HepG2 (cell line): ENCODE measurements around the gene DHRS1. TPM values are rescaled to one million over a fixed set of nuclear protein-coding genes. Genes with fewer than 3 reads are reported as not detected.
A peak's percentile ranks its signal among the peaks of the same experiment; 100 is the strongest.

Experiments
- ADNP ChIP-seq: sonication (generic); formaldehyde crosslinking; IDR thresholded peaks from 2 replicates; pipeline ENCODE4 v1.4.0; 2020; ENCODE audit warnings: missing genetic modification reagents
- ARHGAP35 ChIP-seq: sonication (generic); formaldehyde crosslinking; IDR thresholded peaks from 2 replicates; pipeline ENCODE4 v1.9.0; 2022; ENCODE audit warnings: mild to moderate bottlenecking, inconsistent platforms, moderate library complexity, missing genetic modification reagents, borderline replicate concordance
- ATF5 ChIP-seq: sonication (generic); formaldehyde crosslinking; IDR thresholded peaks from 2 replicates; pipeline ENCODE4 v1.4.0; 2020; ENCODE audit warnings: mild to moderate bottlenecking, low read depth, missing genetic modification reagents
- ATM ChIP-seq: fragments of 450-650 bp; IDR thresholded peaks from 2 replicates; pipeline ENCODE4 v1.7.1; 2017; ENCODE audit warnings: mild to moderate bottlenecking, borderline replicate concordance
- CREB3 ChIP-seq: sonication (generic); formaldehyde crosslinking; IDR thresholded peaks from 2 replicates; pipeline ENCODE4 v1.5.0; 2020; ENCODE audit warnings: missing genetic modification reagents
- E2F5 ChIP-seq: sonication (generic); formaldehyde crosslinking; conservative IDR thresholded peaks from 2 replicates; pipeline ENCODE4 v1.4.0; 2020; ENCODE audit warnings: missing genetic modification reagents
- GZF1 ChIP-seq: sonication (generic); formaldehyde crosslinking; IDR thresholded peaks from 2 replicates; pipeline ENCODE4 v1.5.1; 2020; ENCODE audit warnings: mild to moderate bottlenecking, missing genetic modification reagents
- HMG20A ChIP-seq: IDR thresholded peaks from 2 replicates; pipeline ENCODE4 v1.6.1; 2016; ENCODE audit warnings: borderline replicate concordance
- HOXA3 ChIP-seq: sonication (generic); formaldehyde crosslinking; IDR thresholded peaks from 2 replicates; pipeline ENCODE4 v1.5.0; 2020; ENCODE audit warnings: missing genetic modification reagents
- KLF13 ChIP-seq: sonication (generic); formaldehyde crosslinking; IDR thresholded peaks from 2 replicates; pipeline ENCODE4 v1.4.0; 2020; ENCODE audit warnings: mild to moderate bottlenecking, missing genetic modification reagents
- MXI1 ChIP-seq: IDR thresholded peaks from 3 replicates; pipeline ENCODE4 v1.6.1; 2012; ENCODE audit warnings: low read depth, low read length, inconsistent platforms, borderline replicate concordance
- MYNN ChIP-seq: sonication (generic); formaldehyde crosslinking; IDR thresholded peaks from 2 replicates; pipeline ENCODE4 v1.4.0; 2020; ENCODE audit warnings: mild to moderate bottlenecking, low read depth, missing genetic modification reagents
- PHB2 ChIP-seq: fragments of 450-650 bp; IDR thresholded peaks from 2 replicates; pipeline ENCODE4 v1.6.1; 2018; ENCODE audit not compliant: partially characterized antibody
- PHF5A ChIP-seq: IDR thresholded peaks from one replicate; pipeline ENCODE4 v1.6.1; 2018; ENCODE audit warnings: low read depth, missing genetic modification reagents; ENCODE audit not compliant: unreplicated experiment
- RFX3 ChIP-seq: IDR thresholded peaks from 2 replicates; pipeline ENCODE4 v1.6.1; 2016; ENCODE audit warnings: missing biosample characterization, missing genetic modification reagents
- SNAI1 ChIP-seq: sonication (generic); formaldehyde crosslinking; IDR thresholded peaks from 2 replicates; pipeline ENCODE4 v1.5.0; 2020; ENCODE audit warnings: mild to moderate bottlenecking, missing genetic modification reagents, borderline replicate concordance
- SPEN ChIP-seq: sonication (generic); formaldehyde crosslinking; IDR thresholded peaks from 2 replicates; pipeline ENCODE4 v1.5.1; 2020; ENCODE audit warnings: low read depth, mild to moderate bottlenecking, missing genetic modification reagents
- ZBTB37 ChIP-seq: sonication (generic); formaldehyde crosslinking; IDR thresholded peaks from 2 replicates; pipeline ENCODE4 v1.4.0; 2020; ENCODE audit warnings: mild to moderate bottlenecking, missing genetic modification reagents
- ZNF235 ChIP-seq: sonication (generic); formaldehyde crosslinking; IDR thresholded peaks from 2 replicates; pipeline ENCODE4 v1.8.1; 2023; ENCODE audit warnings: mild to moderate bottlenecking, missing genetic modification reagents, borderline replicate concordance
- ZNF383 ChIP-seq: sonication (generic); formaldehyde crosslinking; IDR thresholded peaks from 2 replicates; pipeline ENCODE4 v1.4.0; 2020; ENCODE audit warnings: missing genetic modification reagents, mild to moderate bottlenecking, borderline replicate concordance
- ZNF44 ChIP-seq: sonication (generic); formaldehyde crosslinking; IDR thresholded peaks from 2 replicates; pipeline ENCODE4 v1.5.1; 2020; ENCODE audit warnings: mild to moderate bottlenecking, missing genetic modification reagents
- ZNF543 ChIP-seq: sonication (generic); formaldehyde crosslinking; IDR thresholded peaks from 2 replicates; pipeline ENCODE4 v1.4.0; 2020; ENCODE audit warnings: mild to moderate bottlenecking, missing genetic modification reagents
- ZNF546 ChIP-seq: sonication (generic); formaldehyde crosslinking; conservative IDR thresholded peaks from 2 replicates; pipeline ENCODE4 v1.8.1; 2023; ENCODE audit warnings: mild to moderate bottlenecking, missing genetic modification reagents
- ZNF550 ChIP-seq: sonication (generic); formaldehyde crosslinking; IDR thresholded peaks from 2 replicates; pipeline ENCODE4 v1.4.0; 2020; ENCODE audit warnings: mild to moderate bottlenecking, missing genetic modification reagents, borderline replicate concordance
- ZNF639 ChIP-seq: conservative IDR thresholded peaks from 2 replicates; pipeline ENCODE4 v1.6.1; 2018; ENCODE audit warnings: missing genetic modification reagents
- ZSCAN30 ChIP-seq: sonication (generic); formaldehyde crosslinking; IDR thresholded peaks from 2 replicates; pipeline ENCODE4 v1.5.0; 2020; ENCODE audit warnings: mild to moderate bottlenecking, missing genetic modification reagents
- polyA plus RNA-seq, 8 experiments: library from polyadenylated mRNA; depleted of rRNA in 3 of 8; stranded (reverse) in 7 of 8; unstranded in 1 of 8; fragments of >200 nt; fragmentation: Illumina TruSeq in 4 of 8; extraction: Trizol in 4 of 8; gene quantifications; 2 replicates each; pipeline versions ENCODE4 v1.2.1 to v1.2.3, GENCODE V29; 2011 to 2016; ENCODE audit warnings: low read depth in 4 of 8, missing spikeins in 1 of 8, mixed read lengths in 1 of 8; ENCODE audit not compliant: insufficient read depth in 1 of 8
- total RNA-seq, 5 experiments: library from RNA; depleted of rRNA; stranded (reverse); fragments of >200 nt; fragmentation: Illumina TruSeq; extraction: Trizol; gene quantifications; 2 replicates each; pipeline ENCODE4 v1.2.3, GENCODE V29; 2016; ENCODE audit warnings: low read depth in 1 of 5

DHRS1 gene
- total and polyA plus RNA-seq, 2 of the 13 experiments (the other 11 are each of a cell fraction or from before 2014, with no cell fraction given) = 49.8 to 60.8 TPM

GRCh38 chr14:24271134-24271833 is 28.3 kb downstream of the DHRS1 start, which contains the start of gene RABGGTA (continued):
- TF ChIP-seq ARHGAP35 (CRISPR knock-in tag) (peak; percentile 99), KLF13 (CRISPR knock-in tag) (0 out of 2 replicates have a peak, but pooled peaks have one; percentile 32), ZNF546 (CRISPR knock-in tag) (peak; percentile 100), HMG20A (CRISPR knock-in tag) (no peak), ZNF543 (peak; percentile 99), ZSCAN30 (CRISPR knock-in tag) (peak; percentile 74; the same call in 1 of the 2 replicates), ZNF550 (peak; percentile 95; the same call in 1 of the 2 replicates), ATF5 (peak; percentile 97), PHF5A (CRISPR knock-in tag) (peak; percentile 100), MXI1 (peak; percentile 97), SNAI1 (CRISPR knock-in tag) (peak; percentile 99), ZBTB37 (CRISPR knock-in tag) (no peak), ZNF383 (CRISPR knock-in tag) (no peak; the same call in none of the 2 replicates), RFX3 (CRISPR knock-in tag) (no peak; the same call in 1 of the 2 replicates), ATM (no peak), SPEN (peak; percentile 100), ADNP (CRISPR knock-in tag) (no peak; the same call in 1 of the 2 replicates), E2F5 (CRISPR knock-in tag) (peak; percentile 91), CREB3 (peak; percentile 99), MYNN (CRISPR knock-in tag) (peak; percentile 87), ZNF235 (CRISPR knock-in tag) (peak; percentile 100), ZNF639 (CRISPR knock-in tag) (peak; percentile 96), PHB2 (no peak), HOXA3 (peak; percentile 99), ZNF44 (CRISPR knock-in tag) (peak; percentile 93), GZF1 (peak; percentile 94)
